ENCODE results near the gene ABHD2.
"Not testable (repeated sequence)": the region's sequence is repeated elsewhere in the genome, so short reads cannot be mapped to it uniquely, and the experiment has no call there.

ABHD2 gene

GRCh38 chr15:89198934-89199333 is 110.7 kb downstream of the ABHD2 start:
- DNase-seq = no peak

GRCh38 chr15:89199746-89200145 is 111.5 kb downstream of the ABHD2 start:
- no peak for DNase-seq

DNA sequence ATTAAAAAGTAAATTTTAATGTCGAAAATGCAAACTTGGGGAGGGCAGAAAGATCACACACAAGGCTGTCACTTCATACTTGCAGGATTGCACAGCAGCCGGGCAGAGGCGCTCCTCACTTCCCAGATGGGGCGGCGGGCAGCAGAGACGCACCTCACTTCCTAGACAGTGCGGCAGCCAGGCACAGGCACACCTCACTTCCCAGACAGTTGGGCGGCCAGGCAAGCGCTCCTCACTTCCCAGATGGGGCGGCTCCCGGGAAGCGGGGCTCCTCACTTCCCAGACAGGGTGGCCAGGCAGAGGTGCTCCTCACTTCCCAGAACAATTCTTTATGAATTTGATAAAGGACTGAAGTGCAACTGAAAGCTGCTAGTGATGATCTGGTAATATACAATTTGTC is 111.9 kb downstream of the ABHD2 start:
- DNase-seq = no peak

GRCh38 chr15:89201465-89202005 is 113.3 kb downstream of the ABHD2 start:
- DNase-seq = no peak

GRCh38 chr15:89203705-89204273 is 115.5 kb downstream of the ABHD2 start:
- DNase-seq = no peak

DNA sequence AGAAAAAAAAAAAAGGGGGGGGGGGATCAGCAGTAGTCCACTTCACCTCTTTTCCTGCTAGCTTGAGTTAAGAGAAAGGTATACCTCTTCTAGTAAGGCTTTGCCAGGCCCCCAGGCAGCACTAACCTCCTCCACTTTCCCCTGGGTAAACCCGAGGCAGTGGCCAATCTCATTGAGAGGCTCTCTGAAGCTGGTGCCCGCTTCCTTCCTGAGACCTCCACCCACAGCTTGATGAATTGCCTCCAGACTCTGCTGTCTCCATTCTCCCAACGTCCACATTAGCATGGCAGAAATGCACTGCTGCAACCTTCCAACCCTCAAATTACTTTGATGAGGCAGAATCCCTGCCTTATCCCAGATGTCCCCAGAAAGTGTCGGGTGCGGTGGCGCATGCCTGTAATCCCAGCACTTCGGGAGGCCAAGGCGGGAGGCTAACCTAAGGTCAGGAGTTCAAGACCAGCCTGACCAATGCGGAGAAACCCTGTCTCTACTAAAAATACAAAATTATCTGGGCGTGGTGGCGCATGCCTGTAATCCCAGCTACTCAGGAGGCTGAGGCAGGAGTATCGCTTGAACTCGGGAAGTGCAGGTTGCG is 117.8 kb downstream of the ABHD2 start:
- no peak for DNase-seq

DNA sequence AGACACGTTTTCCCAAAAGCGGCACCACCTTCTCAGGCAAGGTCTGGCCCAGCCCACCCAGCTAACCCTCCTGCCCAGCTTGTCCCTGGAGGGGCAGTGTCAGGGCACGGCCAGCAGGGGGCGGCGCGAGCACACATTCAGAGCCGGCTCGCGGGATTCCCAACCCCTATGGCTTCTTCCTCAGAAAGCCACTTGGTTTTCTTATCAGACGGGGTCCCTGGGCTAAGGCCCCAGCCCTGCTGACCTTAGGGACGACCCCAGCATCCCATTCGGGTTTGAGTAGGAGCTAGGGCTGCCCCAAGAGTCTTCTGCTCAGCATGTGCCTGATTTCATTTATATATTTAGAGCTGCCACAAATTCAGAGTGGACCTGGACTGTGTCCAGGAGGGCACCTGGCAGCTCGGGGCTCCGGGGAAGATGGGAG is 118.7 kb downstream of the ABHD2 start:
- DNase-seq = peak; percentile 73

DNA sequence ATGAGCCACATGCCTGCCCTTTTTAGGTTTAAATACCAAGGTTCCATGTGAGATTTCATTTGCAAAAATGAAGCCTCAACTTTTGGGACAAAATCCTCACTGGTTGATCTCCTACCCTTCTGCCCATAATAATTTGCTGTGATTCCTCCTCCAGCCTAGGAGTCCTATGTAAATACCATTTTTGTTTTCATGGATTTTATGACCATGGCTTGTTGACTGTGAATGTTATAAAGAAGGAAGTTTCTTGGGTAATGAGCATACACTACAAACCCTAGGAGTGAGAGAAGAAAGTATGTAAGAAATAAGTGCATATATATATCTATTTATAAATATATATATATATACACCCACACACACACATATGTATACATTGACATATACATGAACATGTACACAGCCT is 120.0 kb downstream of the ABHD2 start:
- DNase-seq = no peak

DNA sequence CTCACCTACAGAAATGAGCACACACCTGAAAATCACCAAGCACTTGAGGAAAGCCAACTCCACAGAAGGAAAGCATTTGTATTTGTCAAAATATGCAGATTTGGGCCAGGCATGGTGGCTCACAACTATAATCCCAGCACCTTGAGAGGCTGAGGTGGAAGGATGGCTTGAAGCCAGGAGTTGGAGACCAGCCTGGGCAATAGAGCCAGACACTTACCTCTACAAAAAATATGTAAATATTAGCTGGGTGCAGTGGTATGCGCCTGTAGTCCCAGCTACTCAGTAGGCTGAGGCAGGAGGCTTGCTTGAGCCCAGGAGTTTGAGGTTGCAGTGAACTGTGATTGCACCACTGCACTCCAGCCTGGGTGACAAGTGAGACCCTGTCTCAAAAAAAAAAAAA is 120.8 kb downstream of the ABHD2 start:
- no peak for DNase-seq

DNA sequence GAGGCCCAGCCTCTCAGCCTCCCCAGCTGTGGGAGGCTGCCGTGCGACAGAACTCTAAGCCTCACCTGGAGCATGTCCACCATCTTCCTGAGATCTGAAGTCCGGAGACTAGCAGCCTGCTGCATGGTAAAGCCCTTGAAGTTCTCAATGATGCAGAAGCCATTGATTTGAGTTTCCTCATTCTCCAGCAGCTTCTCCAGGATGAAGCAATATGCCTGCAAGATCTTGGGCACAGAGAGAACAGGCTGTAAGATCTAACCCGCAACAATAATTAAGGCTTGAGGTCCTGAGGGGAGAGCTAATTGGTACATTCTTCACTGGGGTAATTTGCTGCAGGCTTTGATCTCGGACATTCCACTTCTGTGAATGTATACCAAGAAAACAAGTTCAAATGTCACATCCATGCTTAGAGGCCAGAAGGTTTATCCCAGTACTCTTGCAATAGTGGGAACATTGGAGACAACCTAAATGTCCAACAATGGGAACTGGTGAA is 123.5 kb downstream of the ABHD2 start:
- DNase-seq = no peak

DNA sequence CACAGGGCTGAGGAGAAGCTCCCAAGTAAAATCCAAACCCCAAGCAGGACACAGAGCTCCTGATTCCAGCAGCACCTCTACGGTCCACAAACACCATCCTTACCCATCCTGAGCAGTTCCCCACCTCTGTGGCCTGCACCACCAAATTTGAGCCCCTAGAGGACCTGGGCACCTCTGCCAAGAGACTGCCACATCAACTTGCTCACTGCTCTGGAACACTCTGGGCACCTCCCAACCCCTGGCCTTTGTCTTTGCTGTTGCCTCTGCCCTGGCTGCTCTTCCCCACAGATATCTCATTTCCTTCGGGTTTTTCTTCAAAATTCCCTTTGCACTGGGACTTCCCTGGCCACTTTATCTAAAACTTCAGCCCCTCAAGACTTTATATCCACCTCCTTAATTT is 127.4 kb downstream of the ABHD2 start:
- DNase-seq = no peak

DNA sequence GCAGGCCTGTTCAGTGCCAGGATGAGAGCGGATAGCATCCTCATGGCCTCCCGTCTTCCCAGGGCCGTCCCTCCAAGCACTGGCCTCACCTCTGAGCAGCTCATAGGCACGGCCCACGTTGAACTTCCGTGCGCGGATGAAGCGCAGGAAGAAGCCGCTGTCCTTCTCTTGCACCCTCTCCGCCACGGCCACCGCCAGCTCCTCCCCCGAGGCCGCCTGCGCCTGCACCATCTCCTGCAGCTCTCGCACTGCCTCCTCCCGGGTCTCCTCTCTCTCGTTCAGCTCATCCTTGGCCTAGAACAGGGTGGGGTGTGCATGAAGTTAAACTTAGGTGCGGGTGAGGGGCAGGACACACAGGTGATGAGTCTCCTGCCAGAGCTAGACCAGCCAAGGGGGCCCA is 128.8 kb downstream of the ABHD2 start:
- no peak for DNase-seq

- DNase-seq = no peak
Measured at GRCh38 chr15:89217686-89218376, 129.6 kb downstream of the ABHD2 start.

- no peak for DNase-seq
Measured at GRCh38 chr15:89218531-89218930, 130.3 kb downstream of the ABHD2 start.

DNA sequence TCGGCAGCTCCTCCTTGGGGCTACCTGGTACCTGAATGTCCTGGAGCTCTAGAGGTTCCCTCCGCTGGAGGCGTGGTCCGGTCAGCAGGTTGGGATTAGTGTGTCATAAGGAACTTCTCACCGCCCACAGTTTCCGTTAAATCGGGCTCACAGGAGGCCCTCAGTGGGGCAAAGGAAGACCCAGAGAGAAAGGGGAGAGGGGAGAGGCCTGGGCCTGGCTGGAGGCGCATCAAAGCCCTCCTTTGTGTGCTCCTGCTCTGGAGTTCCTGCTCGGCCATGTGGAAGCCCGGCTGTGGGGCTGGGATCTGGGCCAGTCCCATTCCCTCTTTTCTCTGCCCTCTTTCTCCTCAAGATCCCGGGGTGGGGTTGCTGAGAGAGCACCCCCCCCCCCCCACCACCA is 133.3 kb downstream of the ABHD2 start, which contains the start of gene RLBP1:
TSS of gene RLBP1 (minus strand) at position 37 of the 400 bp plus-strand sequence. CDS start 2,604 bp downstream, outside the sequence.
- no peak for DNase-seq

DNA sequence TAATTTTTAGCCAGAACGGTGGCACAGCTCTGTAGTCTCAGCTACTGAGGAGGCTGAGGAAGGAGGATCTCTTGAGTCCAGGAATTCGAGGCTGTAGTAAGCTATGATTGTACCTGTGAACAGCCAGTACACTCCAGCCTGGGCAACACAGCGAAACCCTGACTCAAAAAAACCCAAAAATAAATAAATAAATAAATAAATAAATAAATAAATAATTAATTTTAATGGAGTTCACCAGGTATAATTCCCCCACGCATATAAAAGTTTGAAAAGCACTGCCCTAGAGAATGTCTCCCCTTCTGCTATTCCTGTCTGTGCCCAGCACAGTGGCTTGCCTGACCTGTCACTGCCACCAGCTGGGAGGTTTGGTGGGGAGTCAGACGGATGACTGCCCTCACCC is 137.3 kb downstream of the ABHD2 start:
- DNase-seq = no peak

GRCh38 chr15:89226359-89227221 is 138.3 kb downstream of the ABHD2 start:
- DNase-seq = peak; percentile 91

DNA sequence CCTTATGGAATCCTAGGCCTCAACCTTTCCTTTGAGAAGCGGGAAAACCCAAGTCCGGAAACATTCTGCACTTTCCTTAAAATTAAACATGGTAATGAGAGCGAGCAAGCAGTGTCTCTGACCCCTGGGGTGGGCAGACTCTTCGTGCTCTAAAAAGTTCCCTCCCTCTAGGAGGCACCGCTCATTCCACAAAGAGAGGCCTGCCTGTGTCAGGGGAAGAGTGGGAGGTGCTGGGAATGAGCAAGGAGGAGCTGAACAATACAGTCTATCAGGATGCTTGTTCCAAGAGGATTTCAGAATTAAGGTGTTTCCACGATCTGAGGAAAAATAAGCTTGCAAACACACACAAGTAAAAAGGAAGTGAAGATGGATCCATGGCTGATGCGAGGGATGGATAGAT is 139.2 kb downstream of the ABHD2 start:
- no peak for DNase-seq

- DNase-seq = no peak
Measured at GRCh38 chr15:89230277-89230676, 142.0 kb downstream of the ABHD2 start.

- DNase-seq = no peak
Measured at GRCh38 chr15:89231832-89232231, 143.6 kb downstream of the ABHD2 start.

GRCh38 chr15:89239883-89240810 is 151.9 kb downstream of the ABHD2 start:
- not testable (repeated sequence) for DNase-seq
